ENCODE results near the gene HOXC9.

The HOXC9 gene

DNA sequence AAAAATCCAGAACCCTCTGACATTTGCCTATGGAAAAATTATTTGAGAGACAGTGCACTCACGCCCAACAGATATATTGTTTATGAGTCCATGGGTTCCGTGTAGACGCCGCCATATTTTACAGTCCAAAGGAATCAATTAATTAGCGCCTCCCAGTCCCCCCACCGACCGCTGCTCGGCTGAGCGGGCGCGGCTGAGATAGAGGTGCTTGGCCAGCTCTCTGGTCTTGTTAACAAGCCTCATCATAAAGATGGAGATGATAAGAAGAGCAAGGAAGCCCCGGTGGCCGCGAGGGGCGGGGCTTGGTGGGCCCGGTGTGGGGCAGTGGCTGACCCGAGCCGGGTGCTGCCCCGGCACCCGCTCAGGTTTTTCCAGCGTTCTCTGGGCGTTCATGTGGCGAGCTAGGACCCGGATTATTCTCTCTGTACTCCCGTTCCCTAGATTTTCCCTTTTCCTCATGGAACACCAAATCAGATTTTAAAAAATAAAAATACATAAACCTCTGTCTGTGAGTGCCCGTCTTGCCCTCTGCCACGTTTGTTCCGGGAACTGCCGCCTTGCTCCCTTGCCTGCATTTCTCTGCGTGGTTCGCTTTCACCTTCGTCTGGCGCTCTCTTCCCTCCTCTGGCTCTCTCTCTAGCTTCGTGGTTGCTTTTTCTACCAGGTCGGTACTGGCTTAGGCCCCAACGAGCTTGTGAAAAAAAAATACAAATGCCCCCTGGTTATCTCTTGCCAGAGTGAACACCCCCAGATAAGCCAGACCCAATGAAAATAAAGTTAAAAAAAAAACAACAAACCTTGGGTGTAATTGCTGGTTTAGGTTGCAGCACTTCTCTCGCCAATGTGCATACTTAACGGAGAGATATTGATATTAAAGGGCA, 36.3 kb upstream of the HOXC9 start:
- DNase-seq (ENCODE audit: low read depth) = no peak

- no peak for DNase-seq (ENCODE audit: low read depth)
Observed at GRCh38 chr12:53964315-53964713, 35.6 kb upstream of the HOXC9 start.

GRCh38 chr12:53965281-53966084, 34.5 kb upstream of the HOXC9 start:
- DNase-seq (ENCODE audit: low read depth) = no peak

DNA sequence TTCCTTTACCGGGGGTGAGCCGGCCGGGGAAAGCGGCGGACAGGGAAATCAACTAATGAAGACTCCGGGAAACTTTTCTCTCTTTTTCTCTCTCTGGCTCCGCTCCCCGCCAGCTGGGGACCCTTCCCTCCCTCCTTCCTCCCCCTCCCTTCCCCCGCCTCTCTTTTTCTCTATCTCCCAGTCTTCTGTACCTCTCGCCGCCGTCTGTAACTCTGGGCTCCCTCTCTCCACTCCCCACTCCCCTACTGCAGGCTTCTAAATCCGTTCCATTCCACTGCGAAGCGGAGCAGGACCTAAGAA, 33.9 kb upstream of the HOXC9 start:
- DNase-seq (ENCODE audit: low read depth) = no peak

- DNase-seq (ENCODE audit: low read depth) = no peak
Observed at GRCh38 chr12:53966385-53967133, 33.4 kb upstream of the HOXC9 start.

DNA sequence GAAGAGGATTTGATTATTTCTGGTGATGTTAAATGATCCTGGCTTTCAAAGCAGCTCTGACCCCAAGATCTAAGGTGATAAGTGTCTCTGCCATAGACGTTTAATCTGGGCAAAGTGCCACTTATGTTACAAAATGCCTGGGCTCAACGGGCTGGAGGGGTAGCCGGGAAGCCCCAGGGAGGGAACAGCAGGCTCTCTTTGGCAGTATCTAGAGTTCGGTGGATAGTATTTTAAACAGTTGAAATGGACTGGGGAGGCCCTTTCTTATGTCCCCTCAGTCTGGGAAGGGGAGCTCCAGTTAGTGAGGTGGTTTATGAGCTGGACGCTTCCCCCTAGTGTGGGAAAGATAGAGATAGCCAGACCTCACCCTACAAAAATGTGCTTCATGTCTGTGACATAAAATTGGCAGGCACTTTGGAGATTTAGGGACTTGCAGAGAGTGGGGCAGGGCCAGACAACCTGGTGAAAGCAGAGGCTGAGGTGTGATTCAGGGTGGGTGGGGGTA, 32.5 kb upstream of the HOXC9 start:
- no peak for DNase-seq (ENCODE audit: low read depth)

DNA sequence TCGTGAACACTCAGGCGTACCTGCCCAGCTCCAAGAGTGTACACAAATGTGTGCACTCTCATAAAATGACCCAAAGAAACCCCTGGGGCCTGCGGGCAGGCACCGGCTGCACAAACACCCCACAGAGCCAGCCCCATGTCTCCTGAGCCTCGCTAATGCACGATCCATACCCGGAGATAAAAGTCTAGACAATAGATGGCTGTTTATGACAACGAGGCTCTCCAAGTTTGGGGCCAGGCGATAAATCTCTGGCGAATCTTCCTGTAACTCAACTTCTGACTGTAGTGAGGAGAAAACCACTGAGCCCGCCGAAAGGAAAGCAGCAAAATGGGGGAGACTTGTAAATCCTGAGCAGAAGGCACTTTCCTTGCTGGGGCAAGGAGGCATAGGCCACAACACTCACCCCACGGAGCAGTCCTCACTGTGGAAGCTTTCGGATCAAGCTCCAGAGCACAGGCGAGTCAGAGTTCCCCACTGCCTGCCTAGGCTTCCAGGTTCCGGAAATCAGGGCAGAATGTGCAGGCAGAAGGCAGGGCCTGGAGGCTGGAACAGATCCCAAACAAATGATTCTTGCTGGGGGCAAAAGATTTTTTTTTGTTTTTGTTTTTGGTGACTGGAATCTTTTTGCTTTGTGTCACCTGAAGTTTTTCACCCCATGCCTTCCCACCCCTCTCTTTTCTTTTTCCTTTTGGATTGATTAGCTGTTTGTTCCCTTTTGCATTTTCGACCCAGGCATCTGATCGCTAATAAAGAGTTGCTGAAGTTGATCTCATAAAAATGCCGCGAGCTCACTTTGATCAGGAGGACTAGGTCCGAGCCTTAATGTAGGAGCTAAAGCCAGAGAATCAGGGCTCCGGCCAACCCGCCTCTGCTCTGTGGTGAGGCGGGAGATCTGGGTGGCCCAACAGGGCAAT, 31.5 kb upstream of the HOXC9 start:
- no peak for DNase-seq (ENCODE audit: low read depth)

DNA sequence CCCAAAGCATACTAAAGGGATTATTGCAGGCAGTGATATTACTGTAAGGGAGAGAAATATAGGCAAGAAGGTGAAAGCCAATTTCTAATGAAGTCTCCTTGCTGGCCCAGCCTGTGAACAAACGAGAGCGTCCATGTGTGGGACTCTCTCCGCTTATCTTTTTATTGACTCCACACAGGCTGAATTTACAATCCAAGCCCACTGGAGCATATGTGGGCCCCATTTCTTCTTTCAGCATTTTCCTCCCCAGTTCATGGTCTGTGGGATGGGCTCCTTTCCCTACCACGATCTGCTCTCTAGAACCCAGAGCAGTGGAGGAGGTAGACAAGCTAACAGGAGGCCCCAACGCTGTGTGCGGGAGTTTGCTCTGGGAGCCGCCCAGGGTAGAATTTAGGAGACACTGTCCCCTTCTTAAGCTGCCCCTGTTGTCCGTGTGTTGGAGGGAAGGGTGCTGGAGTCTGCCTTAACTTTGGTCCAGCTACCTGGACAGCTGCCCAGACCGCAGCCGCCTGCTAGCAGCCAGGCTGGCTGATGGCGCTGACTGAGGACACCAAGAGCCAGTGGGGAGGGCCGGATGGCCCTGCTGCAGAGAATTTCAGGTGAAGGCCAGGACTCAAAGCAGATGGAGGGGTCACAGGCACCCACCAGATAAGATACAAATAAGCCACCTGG, 30.2 kb upstream of the HOXC9 start:
- DNase-seq (ENCODE audit: low read depth) = no peak

- DNase-seq (ENCODE audit: low read depth) = no peak
Observed at GRCh38 chr12:53970451-53970850, 29.5 kb upstream of the HOXC9 start.

DNA sequence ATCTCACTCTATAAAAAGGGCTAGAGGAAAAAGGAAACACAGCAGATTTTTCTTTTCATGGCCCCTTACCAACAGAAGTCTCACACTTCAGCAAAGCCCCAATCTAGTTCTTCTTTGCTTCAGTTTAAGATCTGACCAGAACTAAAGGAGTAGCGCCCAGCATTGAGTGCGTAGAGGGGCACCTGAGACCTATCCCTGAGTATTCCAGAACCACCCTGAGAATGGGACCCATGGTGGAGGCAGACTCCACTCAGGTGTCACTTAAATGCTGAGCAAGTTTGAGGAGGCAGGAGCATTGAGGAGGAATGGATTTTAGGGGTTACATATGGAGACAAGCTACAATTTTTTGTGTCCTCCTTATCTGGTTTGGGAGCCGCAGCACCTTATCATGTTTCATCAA, 28.8 kb upstream of the HOXC9 start:
- no peak for DNase-seq (ENCODE audit: low read depth)

DNA sequence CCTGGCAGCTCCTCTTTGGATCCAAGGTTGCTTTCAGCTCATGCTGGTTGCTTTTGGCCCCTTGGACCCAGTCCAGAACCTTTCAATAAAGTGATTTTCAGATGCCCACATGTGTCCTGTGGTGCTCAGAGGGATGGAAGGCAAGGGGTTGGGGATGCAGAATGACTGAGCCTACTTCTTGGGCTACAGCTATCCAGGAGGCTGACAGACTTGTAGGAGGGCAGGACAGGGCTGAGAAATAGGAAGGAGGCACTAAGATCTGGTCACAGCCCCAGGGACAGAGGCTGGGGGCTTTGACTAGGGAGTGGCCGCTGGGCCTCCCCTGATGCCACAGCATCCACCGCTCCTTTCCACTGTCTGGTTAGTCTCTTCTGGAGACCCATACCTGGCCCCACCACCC, 28.3 kb upstream of the HOXC9 start:
- no peak for DNase-seq (ENCODE audit: low read depth)

GRCh38 chr12:53972152-53972702, 27.7 kb upstream of the HOXC9 start:
- DNase-seq (ENCODE audit: low read depth) = no peak

DNA sequence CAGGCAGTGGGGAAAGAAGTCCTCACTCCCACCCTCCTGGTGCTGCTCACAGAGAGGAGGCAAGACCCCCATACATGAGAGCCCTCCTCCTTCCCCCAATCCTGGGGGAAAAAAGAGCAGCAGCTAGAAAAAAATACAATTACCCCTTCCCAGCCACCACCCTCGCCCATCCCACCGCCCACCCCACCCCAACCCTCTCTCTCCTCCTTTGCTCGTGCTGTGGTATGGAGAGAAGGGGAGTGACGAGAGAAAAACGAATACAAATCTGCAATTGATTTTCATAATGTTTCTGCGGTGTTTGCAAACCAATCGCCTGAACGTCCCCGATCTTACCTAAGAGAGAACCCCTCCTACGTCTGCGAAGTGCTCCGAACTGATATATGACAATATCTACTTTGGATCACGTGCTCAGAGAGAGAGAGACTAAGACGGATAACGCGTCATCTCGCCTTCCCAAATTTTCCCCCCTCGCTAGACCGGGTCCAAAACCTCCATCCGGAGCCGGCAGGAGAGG, 27.2 kb upstream of the HOXC9 start, which contains the start of gene HOXC11:
TSS of gene HOXC11 (plus strand) at position 405 of the 514 bp plus-strand sequence. CDS start 116 bp downstream, outside the sequence.
- DNase-seq (ENCODE audit: low read depth) = no peak

- no peak for DNase-seq (ENCODE audit: low read depth)
Observed at GRCh38 chr12:53973236-53974042, 26.5 kb upstream of the HOXC9 start.

- no peak for DNase-seq (ENCODE audit: low read depth)
Observed at GRCh38 chr12:53974084-53975063, 25.6 kb upstream of the HOXC9 start, which contains the start of gene HOTAIR. Gene HOTAIR, minus strand, starts transcription at chr12:53974954.

GRCh38 chr12:53975064-53975471, 24.9 kb upstream of the HOXC9 start:
- DNase-seq (ENCODE audit: low read depth) = no peak

DNA sequence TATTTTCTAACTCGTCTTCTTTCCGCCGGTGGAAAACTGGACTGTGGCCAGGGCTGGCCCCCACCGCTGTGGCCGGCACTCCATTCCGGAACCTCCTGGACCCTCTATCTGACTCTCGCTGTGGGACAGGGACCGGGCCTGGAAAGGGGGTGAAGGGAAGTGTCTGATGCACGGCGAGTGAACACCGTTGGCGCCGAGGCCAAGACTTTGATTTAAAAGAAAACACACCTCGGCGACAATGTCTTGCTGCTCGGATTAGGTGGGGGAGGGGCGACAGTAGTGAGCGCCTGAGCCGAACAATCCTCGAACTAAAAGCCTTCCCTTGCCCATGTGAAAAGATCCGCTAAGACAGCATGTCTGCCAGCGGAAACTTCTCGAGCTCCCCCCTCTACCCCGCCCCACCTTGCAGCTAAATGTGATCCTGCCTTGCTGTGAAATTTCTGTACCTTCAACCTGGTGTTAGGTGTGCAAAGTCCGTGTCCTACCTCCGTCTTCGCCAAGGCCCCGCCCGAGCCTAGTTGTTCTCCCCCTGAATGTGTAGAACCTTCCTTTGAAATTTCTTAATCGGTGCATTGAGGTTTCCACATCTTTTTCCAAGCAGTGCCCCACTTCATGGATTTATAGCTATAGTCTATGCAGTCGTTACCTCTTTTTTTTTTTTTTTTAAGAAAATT, 24.3 kb upstream of the HOXC9 start:
- DNase-seq (ENCODE audit: low read depth) = no peak

Data from T follicular helper cell (primary cell).